Peyer's patch (tissue), 4 donors: ENCODE measurements around the gene ERC1. TPM values are rescaled to one million over a fixed set of nuclear protein-coding genes. Genes with fewer than 3 reads are reported as not detected.
"Not testable (repeated sequence)": the region's sequence is repeated elsewhere in the genome, so short reads cannot be mapped to it uniquely, and the experiment has no call there.

Experiments
- DNase-seq, 3 donors: peaks; one replicate each; pipeline ENCODE4 v3.0.0-alpha.2; 2017 to 2019
- H3K27ac ChIP-seq, 4 donors: fragments of 200-600 bp; sonication (generic); one replicate each; pipeline ENCODE4 v1.5.1; 2016 to 2019
- H3K27me3 ChIP-seq, 2 donors: fragments of 200-600 bp; sonication (generic); one replicate each; pipeline ENCODE4 v1.5.1; 2019
- H3K36me3 ChIP-seq, 3 donors: fragments of 200-600 bp; sonication (generic); one replicate each; pipeline ENCODE4 v1.5.1; 2016 to 2019
- H3K4me1 ChIP-seq, 4 donors: fragments of 200-600 bp; sonication (generic); one replicate each; pipeline ENCODE4 v1.5.1; 2016 to 2019
- H3K4me3 ChIP-seq, 4 donors: fragments of 200-600 bp; sonication (generic); 1 replicate in 3 of 4; 2 replicates in 1 of 4; pipeline ENCODE4 v1.5.1; 2016 to 2019; ENCODE audit warnings: mild to moderate bottlenecking in 1 of 4
- H3K9me3 ChIP-seq, 4 donors: fragments of 200-600 bp; sonication (generic); one replicate each; pipeline ENCODE4 v1.5.1; 2016 to 2019; ENCODE audit warnings: mild to moderate bottlenecking in 1 of 4
- CTCF ChIP-seq, 6 experiments: fragments of 450-650 bp in 4 of 6; fragments of 200-600 bp in 2 of 6; sonication (generic) in 1 of 6; IDR thresholded peaks; one replicate each; pipeline ENCODE4 v1.5.1; 2017 to 2019; ENCODE audit warnings: antibody characterized with exemption in 6 of 6, mild to moderate bottlenecking in 3 of 6, moderate library complexity in 1 of 6
- POLR2A ChIP-seq, 2 donors: fragments of 450-650 bp; IDR thresholded peaks; one replicate each; pipeline ENCODE4 v1.5.1; 2017; ENCODE audit warnings: antibody characterized with exemption in 2 of 2, mild to moderate bottlenecking in 2 of 2, moderate library complexity in 2 of 2
- total RNA-seq, 4 donors: library from RNA; depleted of rRNA; stranded (reverse); fragments of >200 nt; gene quantifications; one replicate each; pipeline ENCODE4 v1.1.0, GENCODE V29; 2016

The ERC1 gene
- total RNA-seq, 4 donors from 2014 or later, result 26.5 to 184 (median 31.7) TPM

- H3K27ac ChIP-seq, result no peak overlapping the region
- H3K27me3 ChIP-seq, result no peaks in the 10 kb centered on the region
- no peak overlapping the region for H3K4me3 ChIP-seq
- no peak for DNase-seq
- TF ChIP-seq POLR2A (IDR thresholded peaks at IDR 0.05) (no peak), CTCF (IDR thresholded peaks at IDR 0.05) (no peak)
- peaks cover 0 to 7% (median 0%) of the 10 kb centered on the region in 4 donors for H3K4me1 ChIP-seq
- no peaks in the 10 kb centered on the region for H3K36me3 ChIP-seq
- H3K9me3 ChIP-seq, result no peaks in the 10 kb centered on the region
Measured at GRCh38 chr12:1046727-1047126, 55.7 kb downstream of the ERC1 start.

- Histone ChIP-seq H3K4me3 (no peak overlapping the region), H3K4me1 (peaks cover 0 to 7% (median 0%) of the 10 kb centered on the region in 4 donors), H3K9me3 (no peaks in the 10 kb centered on the region), H3K27me3 (no peaks in the 10 kb centered on the region), H3K36me3 (no peaks in the 10 kb centered on the region), H3K27ac (no peak overlapping the region)
- DNase-seq, result no peak
- TF ChIP-seq CTCF (IDR thresholded peaks at IDR 0.05) (no peak), POLR2A (IDR thresholded peaks at IDR 0.05) (no peak)
Measured at GRCh38 chr12:1047898-1048660, 57.1 kb downstream of the ERC1 start.

- peaks cover 0 to 7% (median 0%) of the 10 kb centered on the region in 4 donors for H3K4me1 ChIP-seq
- H3K27me3 ChIP-seq, result no peaks in the 10 kb centered on the region
- no peak overlapping the region for H3K27ac ChIP-seq
- H3K9me3 ChIP-seq, result no peaks in the 10 kb centered on the region
- no peaks in the 10 kb centered on the region for H3K36me3 ChIP-seq
- no peak for DNase-seq
- no peak overlapping the region for H3K4me3 ChIP-seq
- no peak for TF ChIP-seq CTCF (IDR thresholded peaks at IDR 0.05)
- no peak for TF ChIP-seq POLR2A (IDR thresholded peaks at IDR 0.05)
Measured at GRCh38 chr12:1050059-1050707, 59.2 kb downstream of the ERC1 start.

GRCh38 chr12:1051672-1052071, 60.6 kb downstream of the ERC1 start:
- not testable (repeated sequence) for H3K4me3 ChIP-seq, H3K4me1 ChIP-seq, H3K27me3 ChIP-seq, DNase-seq, H3K27ac ChIP-seq, H3K36me3 ChIP-seq, H3K9me3 ChIP-seq

- Histone ChIP-seq H3K4me1 (no peaks in the 10 kb centered on the region), H3K27me3 (no peaks in the 10 kb centered on the region), H3K27ac (no peak overlapping the region), H3K36me3 (no peaks in the 10 kb centered on the region), H3K4me3 (no peak overlapping the region), H3K9me3 (no peaks in the 10 kb centered on the region)
- no peak for TF ChIP-seq POLR2A (IDR thresholded peaks at IDR 0.05)
- TF ChIP-seq CTCF (IDR thresholded peaks at IDR 0.05), result no peak
- DNase-seq, result no peak
Measured at GRCh38 chr12:1053690-1054089, 62.7 kb downstream of the ERC1 start.

- Histone ChIP-seq H3K36me3 (no peaks in the 10 kb centered on the region), H3K27me3 (no peaks in the 10 kb centered on the region), H3K27ac (no peak overlapping the region), H3K4me1 (no peaks in the 10 kb centered on the region), H3K4me3 (no peak overlapping the region), H3K9me3 (no peaks in the 10 kb centered on the region)
- no peak for DNase-seq
- TF ChIP-seq CTCF (IDR thresholded peaks at IDR 0.05) (no peak), POLR2A (IDR thresholded peaks at IDR 0.05) (no peak)
Measured at GRCh38 chr12:1054117-1054870, 63.3 kb downstream of the ERC1 start.
